H1 (cell line): Measurements from ENCODE around the gene GET3. TPM values are rescaled to one million over a fixed set of nuclear protein-coding genes. Genes with fewer than 3 reads are reported as not detected.
A peak's percentile ranks its signal among the peaks of the same experiment; 100 is the strongest.

Experiments used
- CTCF ChIA-PET: fragments of 300-600 bp; sonication (Branson Sonifier 250); formaldehyde crosslinking; loops from one replicate; lab custom pipeline; 2021; ENCODE audit not compliant: partially characterized antibody; lab: Charles Lee
- POLR2A ChIA-PET: fragments of 300-600 bp; sonication (Branson Sonifier 250); formaldehyde crosslinking; loops from one replicate; lab custom pipeline; 2021; ENCODE audit warnings: inconsistent platforms; ENCODE audit not compliant: partially characterized antibody; lab: Charles Lee
- DNase-seq, 2 experiments: peaks; one replicate each; pipeline versions ENCODE4 v3.0.0 to v3.0.0-alpha.2; 2010 to 2022; ENCODE audit warnings: low spot score in 2 of 2, low read depth in 1 of 2, mixed read lengths in 1 of 2
- FAIRE-seq: peaks from 2 replicates; lab custom pipeline; 2011; peaks lifted over from hg19 to GRCh38; lab: Jason Lieb, UNC
- H2AFZ ChIP-seq: 2 replicates; pipeline ENCODE4 v1.8.1; 2012; ENCODE audit warnings: low read length, inconsistent platforms
- H2AK5ac ChIP-seq: 2 replicates; pipeline ENCODE4 v1.6.1; 2013; ENCODE audit warnings: low read depth, low read length
- H2BK120ac ChIP-seq: replicated peaks from 2 replicates; pipeline ENCODE3; 2013; ENCODE audit warnings: low read depth, low read length, inconsistent platforms
- H2BK12ac ChIP-seq: 2 replicates; pipeline ENCODE4 v1.6.1; 2013; ENCODE audit warnings: low read depth, low read length
- H2BK15ac ChIP-seq: 2 replicates; pipeline ENCODE4 v1.6.1; 2013; ENCODE audit warnings: low read length
- H2BK20ac ChIP-seq: 2 replicates; pipeline ENCODE4 v1.6.1; 2013; ENCODE audit warnings: low read length
- H2BK5ac ChIP-seq: 2 replicates; pipeline ENCODE4 v1.6.1; 2013; ENCODE audit warnings: low read depth, low read length
- H3K14ac ChIP-seq: 2 replicates; pipeline ENCODE4 v1.6.1; 2013; ENCODE audit warnings: inconsistent platforms; ENCODE audit not compliant: insufficient read length
- H3K18ac ChIP-seq: 2 replicates; pipeline ENCODE4 v1.6.1; 2013; ENCODE audit warnings: low read length; ENCODE audit errors: extremely low read depth
- H3K23ac ChIP-seq: 2 replicates; pipeline ENCODE4 v1.6.1; 2013; ENCODE audit warnings: inconsistent platforms; ENCODE audit not compliant: insufficient read length
- H3K23me2 ChIP-seq: 2 replicates; pipeline ENCODE4 v1.6.1; 2013; ENCODE audit warnings: low read depth, low read length
- H3K27ac ChIP-seq: 2 replicates; pipeline ENCODE4 v1.6.1; 2011; ENCODE audit warnings: low read depth, low read length, inconsistent platforms
- H3K27me3 ChIP-seq, 4 experiments: replicated peaks in 1 of 4; 1 replicate in 1 of 4; 2 replicates in 3 of 4; pipeline versions ENCODE4 v1.6.1 to v1.8.1; 2011 to 2013; ENCODE audit warnings: low read length in 3 of 4, mild to moderate bottlenecking in 3 of 4, inconsistent platforms in 2 of 4, mixed read lengths in 2 of 4, moderate library complexity in 1 of 4; ENCODE audit not compliant: control insufficient read depth in 3 of 4, insufficient read depth in 3 of 4; ENCODE audit errors: extremely low read depth in 1 of 4
- H3K36me3 ChIP-seq, 4 experiments: 2 replicates each; pipeline versions ENCODE4 v1.6.1 to v1.8.1; 2011 to 2013; ENCODE audit warnings: mild to moderate bottlenecking in 4 of 4, low read length in 3 of 4, moderate library complexity in 2 of 4, control low read depth in 1 of 4, inconsistent platforms in 1 of 4; ENCODE audit not compliant: insufficient read depth in 4 of 4, control insufficient read depth in 2 of 4
- H3K4ac ChIP-seq: replicated peaks from 2 replicates; pipeline ENCODE3; 2013; ENCODE audit warnings: low read length, low read depth, mixed read lengths, inconsistent platforms; ENCODE audit not compliant: insufficient read length
- H3K4me1 ChIP-seq, 4 experiments: replicated peaks in 1 of 4; 1 replicate in 1 of 4; 2 replicates in 3 of 4; pipeline versions ENCODE4 v1.6.1 to v1.8.1; 2011 to 2013; ENCODE audit warnings: low read length in 3 of 4, inconsistent platforms in 2 of 4, mixed read lengths in 1 of 4; ENCODE audit not compliant: insufficient read depth in 4 of 4, control insufficient read depth in 3 of 4
- H3K4me2 ChIP-seq, 2 experiments: 2 replicates each; pipeline versions ENCODE4 v1.6.1 to v1.8.1; 2011 to 2013; ENCODE audit warnings: low read depth in 2 of 2, low read length in 2 of 2, control low read depth in 1 of 2, inconsistent platforms in 1 of 2, mild to moderate bottlenecking in 1 of 2; ENCODE audit not compliant: insufficient read depth in 1 of 2
- H3K4me3 ChIP-seq, 4 experiments: fragments of 200-600, 300-600 bp in 1 of 4; sonication (generic), shearing (Covaris generic), sonication (Bioruptor Twin) in 1 of 4; 2 replicates each; pipeline versions ENCODE4 v1.5.1 to v1.8.1; 2011 to 2016; ENCODE audit warnings: low read length in 4 of 4, low read depth in 3 of 4, control low read depth in 2 of 4, inconsistent platforms in 2 of 4, mild to moderate bottlenecking in 2 of 4, mixed read lengths in 1 of 4, moderate library complexity in 1 of 4; ENCODE audit not compliant: insufficient read depth in 2 of 4; ENCODE audit errors: extremely low read depth in 1 of 4
- H3K56ac ChIP-seq: replicated peaks from 2 replicates; pipeline ENCODE3; 2013; ENCODE audit warnings: low read depth, mild to moderate bottlenecking, mixed read lengths, low read length, inconsistent platforms; ENCODE audit not compliant: insufficient read length
- H3K79me1 ChIP-seq: 2 replicates; pipeline ENCODE4 v1.6.1; 2013; ENCODE audit warnings: low read depth, low read length, control low read depth
- H3K79me2 ChIP-seq, 2 experiments: 2 replicates each; pipeline versions ENCODE4 v1.6.1 to v1.8.1; 2012 to 2013; ENCODE audit warnings: low read length in 2 of 2, mild to moderate bottlenecking in 2 of 2, inconsistent platforms in 1 of 2; ENCODE audit not compliant: insufficient read depth in 2 of 2, control insufficient read depth in 1 of 2
- H3K9ac ChIP-seq, 4 experiments: replicated peaks in 1 of 4; 1 replicate in 1 of 4; 2 replicates in 3 of 4; pipeline versions ENCODE4 v1.6.1 to v1.8.1; 2011 to 2013; ENCODE audit warnings: low read depth in 3 of 4, low read length in 3 of 4, control low read depth in 2 of 4, mild to moderate bottlenecking in 2 of 4, moderate library complexity in 2 of 4, inconsistent platforms in 1 of 4; ENCODE audit errors: extremely low read depth in 1 of 4
- H3K9me3 ChIP-seq, 2 experiments: 2 replicates each; pipeline versions ENCODE4 v1.6.1 to v1.8.1; 2012 to 2013; ENCODE audit warnings: mild to moderate bottlenecking in 2 of 2, moderate library complexity in 2 of 2, control low read depth in 1 of 2, inconsistent platforms in 1 of 2, low read depth in 1 of 2, low read length in 1 of 2, mixed read lengths in 1 of 2; ENCODE audit not compliant: insufficient read depth in 2 of 2
- H4K20me1 ChIP-seq, 2 experiments: replicated peaks in 1 of 2; 2 replicates each; pipeline versions ENCODE3 to v1.8.1; 2011 to 2013; ENCODE audit warnings: inconsistent platforms in 2 of 2, low read length in 2 of 2, mild to moderate bottlenecking in 1 of 2; ENCODE audit not compliant: insufficient read depth in 2 of 2, control insufficient read depth in 1 of 2
- H4K5ac ChIP-seq: 2 replicates; pipeline ENCODE4 v1.6.1; 2013; ENCODE audit warnings: low read length, low read depth, mixed read lengths, inconsistent platforms; ENCODE audit not compliant: insufficient read length
- H4K8ac ChIP-seq: 2 replicates; pipeline ENCODE4 v1.8.0; 2013; ENCODE audit warnings: mild to moderate bottlenecking, moderate library complexity, low read length, inconsistent platforms; ENCODE audit not compliant: insufficient read depth; ENCODE audit errors: extremely low read depth
- H4K91ac ChIP-seq: replicated peaks from 2 replicates; pipeline ENCODE3; 2013; ENCODE audit warnings: low read length, mixed read lengths, inconsistent platforms; ENCODE audit not compliant: insufficient read length
- ATF3 ChIP-seq: IDR thresholded peaks from 2 replicates; pipeline ENCODE4 v1.6.1; 2011; ENCODE audit warnings: low read depth, mild to moderate bottlenecking, low read length; ENCODE audit not compliant: insufficient read depth
- E2F6 ChIP-seq: IDR thresholded peaks from 2 replicates; pipeline ENCODE4 v1.6.1; 2012; ENCODE audit warnings: inconsistent platforms
- SUZ12 ChIP-seq: fragments of 200-600 bp; sonication (generic); IDR thresholded peaks from 2 replicates; pipeline ENCODE4 v1.6.1; 2012; ENCODE audit warnings: mild to moderate bottlenecking, inconsistent platforms, low read length, moderate library complexity, mixed read lengths
- WGBS, 2 experiments: shearing (Covaris generic) in 1 of 2; methylation state at CpG; one replicate each; pipeline versions ENCODE4 v1.1.6 to v1.1.7; 2013 to 2015; ENCODE audit warnings: low lambda C conversion rate in 2 of 2, mixed read lengths in 2 of 2, inconsistent platforms in 1 of 2, low coverage in 1 of 2, missing lambda C conversion rate in 1 of 2; ENCODE audit not compliant: insufficient replicate concordance in 2 of 2, insufficient coverage in 1 of 2, insufficient read length in 1 of 2; ENCODE audit errors: extremely low coverage in 1 of 2, missing lambda C conversion rate in 1 of 2; 5-methylcytosine and 5-hydroxymethylcytosine counted together
- polyA plus RNA-seq, 7 experiments: library from polyadenylated mRNA; depleted of rRNA in 3 of 7; stranded (reverse) in 5 of 7; unstranded in 2 of 7; fragments of >200 nt in 5 of 7; fragments of 200-250 nt in 2 of 7; gene quantifications; 1 replicate in 5 of 7; 2 replicates in 1 of 7; 4 replicates in 1 of 7; pipeline versions ENCODE4 v1.2.1 to v1.2.3, GENCODE V29; 2011 to 2013; ENCODE audit warnings: missing spikeins in 2 of 7, mixed read lengths in 2 of 7
- total RNA-seq: library from RNA; stranded (reverse); fragmentation: NEBNext Ultra II Directional; extraction: Animal tissue kit (Norgen Biotek cat#: 25700); gene quantifications from 2 replicates; pipeline ENCODE4 v1.2.1, GENCODE V29; 2021

GET3 gene
- total and polyA plus RNA-seq, 2 of the 8 experiments (the other 6 are each of a cell fraction or from before 2014, with no cell fraction given) = 105 to 297 TPM

- peak overlapping the region; percentile 89 for H4K8ac ChIP-seq
- H3K27ac ChIP-seq = no peak overlapping the region
- H3K9me3 ChIP-seq = no peaks in the 10 kb centered on the region
- H2BK5ac ChIP-seq = no peak overlapping the region
- no peak overlapping the region for H2BK15ac ChIP-seq
- 0 out of 2 replicates have a peak overlapping the region, but pooled peaks have one; percentile 60 for H2BK12ac ChIP-seq
- H3K27me3 ChIP-seq = no peaks in the 10 kb centered on the region
- H3K79me1 ChIP-seq = no peaks in the 10 kb centered on the region
- peaks cover 7% of the 10 kb centered on the region; the same call in 1 of the 2 replicates for H3K23me2 ChIP-seq
- no peak overlapping the region for H3K4ac ChIP-seq
- CTCF ChIA-PET = interaction anchor here (0.6 to 1.6 kb wide), 7 partner anchors 10 to 151 kb away, joined by 3 to 4 read pairs (median 3); no protein-coding TSS in a partner anchor
- H3K79me2 ChIP-seq = no peaks in the 10 kb centered on the region
- no peak overlapping the region for H3K23ac ChIP-seq
- no peak overlapping the region for H2BK120ac ChIP-seq
- peak overlapping the region; percentile 78 to 95 for H3K4me2 ChIP-seq
- H3K4me3 ChIP-seq = peak overlapping the region; percentile 68 to 87 (median 82)
- H2BK20ac ChIP-seq = no peak overlapping the region
- 11% methylated on average over 18 of the region's 36 CpGs; no CpG with 5 or more reads in 1 of the 2 experiments for WGBS, 2 experiments
- H2AK5ac ChIP-seq = no peak overlapping the region
- H3K36me3 ChIP-seq = peaks cover 3 to 22% (median 8%) of the 10 kb centered on the region in 4 experiments; a peak in 7 of 8 replicates
- H2AFZ ChIP-seq = peak overlapping the region; percentile 91; the same call in 1 of the 2 replicates
- no peak overlapping the region for H3K14ac ChIP-seq
- H3K56ac ChIP-seq = no peak overlapping the region
- no peak for DNase-seq
- peaks cover 0 to 4% (median 3%) of the 10 kb centered on the region in 4 experiments; a peak in 2 of 7 replicates for H3K4me1 ChIP-seq
- FAIRE-seq = no peak
- no peak overlapping the region for H4K91ac ChIP-seq
- H4K20me1 ChIP-seq = peaks cover under 1 to 7% of the 10 kb centered on the region in 2 experiments
- no peak overlapping the region for H4K5ac ChIP-seq
- no peak overlapping the region for H3K18ac ChIP-seq
- POLR2A ChIA-PET = interaction anchor here (0.6 to 9.2 kb wide), 18 partner anchors 7 to 105 kb away, joined by 3 to 93 read pairs (median 4); partner anchors contain the start of genes BEST2, DHPS, GNG14 and TNPO2
- TF ChIP-seq E2F6 (0 out of 2 replicates have a peak, but pooled peaks have one; percentile 30), ATF3 (no peak), SUZ12 (no peak)
- peak overlapping the region in 3 of 4 experiments; percentile 69 to 80 (median 75); a peak in 6 of 7 replicates for H3K9ac ChIP-seq
Observed at GRCh38 chr19:12695997-12696365, 41.3 kb upstream of the GET3 start.
